DND-41 (cell line): ENCODE measurements around the gene CLASRP.
A peak's percentile ranks its signal among the peaks of the same experiment; 100 is the strongest.

Experiments
- ATAC-seq: fragments of 200-7000 bp; cut with Tn5 transposase; 3 replicates; pipeline ENCODE4 v1.9.1; 2021; ENCODE audit warnings: low read depth; ENCODE audit not compliant: insufficient read depth
- DNase-seq: peaks from one replicate; pipeline ENCODE4 v3.0.0-alpha.2; 2020
- H2AFZ ChIP-seq: 2 replicates; pipeline ENCODE4 v1.6.0; 2012; ENCODE audit warnings: low read depth, low read length
- H3K27ac ChIP-seq: 2 replicates; pipeline ENCODE4 v1.5.1; 2012; ENCODE audit warnings: low read length, inconsistent platforms
- H3K27me3 ChIP-seq: fragments of 200-600 bp; sonication (generic); 2 replicates; pipeline ENCODE4 v1.6.0; 2012; ENCODE audit warnings: low read length, mild to moderate bottlenecking, inconsistent platforms; ENCODE audit not compliant: insufficient read depth, poor library complexity
- H3K36me3 ChIP-seq: 2 replicates; pipeline ENCODE4 v1.5.1; 2012; ENCODE audit warnings: low read length, inconsistent platforms; ENCODE audit not compliant: insufficient read depth
- H3K4me1 ChIP-seq: 2 replicates; pipeline ENCODE4 v1.5.1; 2012; ENCODE audit warnings: mild to moderate bottlenecking, low read length; ENCODE audit not compliant: insufficient read depth
- H3K4me2 ChIP-seq: 2 replicates; pipeline ENCODE4 v1.6.0; 2012; ENCODE audit warnings: mild to moderate bottlenecking, moderate library complexity, low read length, inconsistent platforms; ENCODE audit not compliant: insufficient read depth
- H3K4me3 ChIP-seq, 2 experiments: fragments of 200-600 bp in 1 of 2; shearing (Covaris generic) in 1 of 2; 2 replicates each; pipeline ENCODE4 v1.5.1; 2012 to 2016; ENCODE audit warnings: inconsistent platforms in 2 of 2, low read length in 2 of 2, mild to moderate bottlenecking in 2 of 2, low read depth in 1 of 2, moderate library complexity in 1 of 2
- H3K79me2 ChIP-seq: 2 replicates; pipeline ENCODE4 v1.6.0; 2012; ENCODE audit warnings: low read length, inconsistent platforms; ENCODE audit not compliant: insufficient read depth
- H3K9ac ChIP-seq: 2 replicates; pipeline ENCODE4 v1.6.0; 2012; ENCODE audit warnings: low read depth, mild to moderate bottlenecking, inconsistent platforms, low read length, moderate library complexity
- H3K9me3 ChIP-seq: 2 replicates; pipeline ENCODE4 v1.5.1; 2012; ENCODE audit warnings: low read length, moderate library complexity, mild to moderate bottlenecking, inconsistent platforms; ENCODE audit not compliant: insufficient read depth, severe bottlenecking
- H4K20me1 ChIP-seq: 2 replicates; pipeline ENCODE4 v1.6.0; 2012; ENCODE audit warnings: low read length; ENCODE audit not compliant: insufficient read depth
- CTCF ChIP-seq: IDR thresholded peaks from 2 replicates; pipeline ENCODE4 v1.5.1; 2012; ENCODE audit warnings: borderline replicate concordance, low read length, moderate library complexity, mild to moderate bottlenecking; ENCODE audit not compliant: poor library complexity, severe bottlenecking; ENCODE audit errors: extremely low read depth
- EZH2 ChIP-seq: IDR thresholded peaks from 3 replicates; pipeline ENCODE4 v1.6.1; 2012; ENCODE audit warnings: borderline replicate concordance, low read depth, mild to moderate bottlenecking, moderate library complexity, low read length, inconsistent platforms; ENCODE audit not compliant: severe bottlenecking

The CLASRP gene

GRCh38 chr19:45113628-45114027 lies 74.8 kb downstream of the CLASRP start:
- Histone ChIP-seq H3K4me3 (no peak overlapping the region), H4K20me1 (peaks cover 90% of the 10 kb centered on the region), H2AFZ (no peak overlapping the region), H3K4me2 (no peak overlapping the region), H3K27me3 (no peaks in the 10 kb centered on the region), H3K4me1 (peaks cover 32% of the 10 kb centered on the region), H3K36me3 (peaks cover 8% of the 10 kb centered on the region; the same call in 1 of the 2 replicates), H3K9me3 (no peaks in the 10 kb centered on the region), H3K9ac (no peak overlapping the region), H3K27ac (no peak overlapping the region), H3K79me2 (peaks cover 91% of the 10 kb centered on the region)
- no peak for TF ChIP-seq CTCF
- TF ChIP-seq EZH2 = no peak
- ATAC-seq (no peak), DNase-seq (no peak)

- Histone ChIP-seq H3K4me3 (no peak overlapping the region), H3K27ac (no peak overlapping the region), H4K20me1 (peaks cover 88% of the 10 kb centered on the region), H2AFZ (no peak overlapping the region), H3K79me2 (peaks cover 91% of the 10 kb centered on the region), H3K9me3 (no peaks in the 10 kb centered on the region), H3K27me3 (no peaks in the 10 kb centered on the region), H3K9ac (no peak overlapping the region), H3K36me3 (peaks cover 7% of the 10 kb centered on the region; the same call in 1 of the 2 replicates), H3K4me2 (no peak overlapping the region), H3K4me1 (peaks cover 32% of the 10 kb centered on the region)
- ATAC-seq (no peak), DNase-seq (no peak)
- TF ChIP-seq CTCF (no peak), EZH2 (no peak)
Measured at GRCh38 chr19:45114116-45114515, 75.3 kb downstream of the CLASRP start.

- peaks cover 88% of the 10 kb centered on the region for H3K79me2 ChIP-seq
- no peak overlapping the region for H3K4me3 ChIP-seq
- ATAC-seq (no peak), DNase-seq (no peak)
- 0 out of 2 replicates have a peak, but pooled peaks cover 3% of the 10 kb centered on the region for H3K36me3 ChIP-seq
- peaks cover 32% of the 10 kb centered on the region for H3K4me1 ChIP-seq
- no peaks in the 10 kb centered on the region for H3K9me3 ChIP-seq
- no peak overlapping the region for H3K9ac ChIP-seq
- TF ChIP-seq EZH2 = no peak
- TF ChIP-seq CTCF = no peak
- H4K20me1 ChIP-seq = peaks cover 86% of the 10 kb centered on the region
- H2AFZ ChIP-seq = no peak overlapping the region
- peak overlapping the region; percentile 41 for H3K4me2 ChIP-seq
- no peaks in the 10 kb centered on the region for H3K27me3 ChIP-seq
- H3K27ac ChIP-seq = peak overlapping the region; percentile 57
Measured at GRCh38 chr19:45115809-45116615, 77.2 kb downstream of the CLASRP start.
